ENCODE measurements around the gene CERKL. TPM values are rescaled to one million over a fixed set of nuclear protein-coding genes. Genes with fewer than 3 reads are reported as not detected.

Gene CERKL
- total RNA-seq, 1 donor from 2014 or later, result 0.14 TPM

GRCh38 chr2:181596556-181596955, 60.3 kb downstream of the CERKL start:
- intact Hi-C loops (cut with micrococcal nuclease), result no loop called here
- Mint-ChIP-seq H3K36me3 (ENCODE audit: low read depth) (no peaks in the 10 kb centered on the region), H3K27me3 (peaks cover 32% of the 10 kb centered on the region), H3K9me3 (peaks cover 21% of the 10 kb centered on the region), H3K27ac (no peak overlapping the region), H3K4me1 (no peaks in the 10 kb centered on the region), H3K4me3 (no peak overlapping the region)
- no peak for DNase-seq

GRCh38 chr2:181594322-181594721, 62.6 kb downstream of the CERKL start:
- H3K4me1 Mint-ChIP-seq, result no peaks in the 10 kb centered on the region
- DNase-seq, result no peak
- intact Hi-C loops (cut with micrococcal nuclease), result no loop called here
- no peaks in the 10 kb centered on the region for H3K36me3 Mint-ChIP-seq (ENCODE audit: low read depth)
- peaks cover 8% of the 10 kb centered on the region for H3K9me3 Mint-ChIP-seq
- H3K27ac Mint-ChIP-seq, result no peak overlapping the region
- H3K4me3 Mint-ChIP-seq, result no peak overlapping the region
- H3K27me3 Mint-ChIP-seq, result peaks cover 26% of the 10 kb centered on the region

- H3K4me1 Mint-ChIP-seq, result peaks cover 8% of the 10 kb centered on the region
- no peak overlapping the region for H3K4me3 Mint-ChIP-seq
- H3K36me3 Mint-ChIP-seq (ENCODE audit: low read depth), result no peaks in the 10 kb centered on the region
- peaks cover 36% of the 10 kb centered on the region for H3K27me3 Mint-ChIP-seq
- no peak overlapping the region for H3K27ac Mint-ChIP-seq
- DNase-seq, result no peak
- H3K9me3 Mint-ChIP-seq, result no peaks in the 10 kb centered on the region
- intact Hi-C loops (cut with micrococcal nuclease), result no loop called here
Observed at GRCh38 chr2:181589779-181590178, 67.1 kb downstream of the CERKL start.

- no peaks in the 10 kb centered on the region for H3K9me3 Mint-ChIP-seq
- DNase-seq, result no peak
- no peak overlapping the region for H3K4me3 Mint-ChIP-seq
- H3K27ac Mint-ChIP-seq, result no peak overlapping the region
- peaks cover 35% of the 10 kb centered on the region for H3K27me3 Mint-ChIP-seq
- intact Hi-C loops (cut with micrococcal nuclease), result no loop called here
- peaks cover 8% of the 10 kb centered on the region for H3K4me1 Mint-ChIP-seq
- H3K36me3 Mint-ChIP-seq (ENCODE audit: low read depth), result no peaks in the 10 kb centered on the region
Observed at GRCh38 chr2:181588546-181588945, 68.4 kb downstream of the CERKL start.

GRCh38 chr2:181586569-181587081, 70.3 kb downstream of the CERKL start:
- H3K9me3 Mint-ChIP-seq, result no peaks in the 10 kb centered on the region
- H3K27ac Mint-ChIP-seq, result peak overlapping the region; percentile 8
- no peak overlapping the region for H3K4me3 Mint-ChIP-seq
- no peaks in the 10 kb centered on the region for H3K36me3 Mint-ChIP-seq (ENCODE audit: low read depth)
- H3K4me1 Mint-ChIP-seq, result peaks cover 8% of the 10 kb centered on the region
- intact Hi-C loops (cut with micrococcal nuclease), result no loop called here
- DNase-seq, result peak; percentile 61
- peaks cover 28% of the 10 kb centered on the region for H3K27me3 Mint-ChIP-seq

- H3K27me3 Mint-ChIP-seq, result peaks cover 28% of the 10 kb centered on the region
- intact Hi-C loops (cut with micrococcal nuclease), result no loop called here
Observed at GRCh38 chr2:181585732-181586131, 71.2 kb downstream of the CERKL start.

GRCh38 chr2:181581534-181581933, 75.4 kb downstream of the CERKL start:
- H3K4me1 Mint-ChIP-seq, result peaks cover 6% of the 10 kb centered on the region
- no peak overlapping the region for H3K4me3 Mint-ChIP-seq
- H3K27ac Mint-ChIP-seq, result no peak overlapping the region
- intact Hi-C loops (cut with micrococcal nuclease), result no loop called here
- H3K27me3 Mint-ChIP-seq, result peaks cover 12% of the 10 kb centered on the region
- no peak for DNase-seq
- H3K36me3 Mint-ChIP-seq (ENCODE audit: low read depth), result no peaks in the 10 kb centered on the region
- H3K9me3 Mint-ChIP-seq, result no peaks in the 10 kb centered on the region

More at GRCh38 chr2:181585732-181586131, 71.2 kb downstream of the CERKL start:
- Mint-ChIP-seq H3K4me3 (no peak overlapping the region), H3K4me1 (peaks cover 10% of the 10 kb centered on the region), H3K9me3 (no peaks in the 10 kb centered on the region), H3K27ac (no peak overlapping the region), H3K36me3 (ENCODE audit: low read depth) (no peaks in the 10 kb centered on the region)
- DNase-seq, result no peak

- intact Hi-C loops (cut with micrococcal nuclease), result no loop called here
- Mint-ChIP-seq H3K27ac (no peak overlapping the region), H3K4me1 (peaks cover 2% of the 10 kb centered on the region), H3K4me3 (no peak overlapping the region), H3K27me3 (peaks cover 10% of the 10 kb centered on the region), H3K36me3 (ENCODE audit: low read depth) (no peaks in the 10 kb centered on the region), H3K9me3 (no peaks in the 10 kb centered on the region)
- DNase-seq, result no peak
Observed at GRCh38 chr2:181578829-181579228, 78.1 kb downstream of the CERKL start.

- Mint-ChIP-seq H3K4me1 (peaks cover 2% of the 10 kb centered on the region), H3K27me3 (peaks cover 18% of the 10 kb centered on the region)
- intact Hi-C loops (cut with micrococcal nuclease), result no loop called here
Observed at GRCh38 chr2:181576431-181576830, 80.5 kb downstream of the CERKL start.

GRCh38 chr2:181575650-181576025, 81.3 kb downstream of the CERKL start:
- no peak for DNase-seq
- no peaks in the 10 kb centered on the region for H3K9me3 Mint-ChIP-seq
- intact Hi-C loops (cut with micrococcal nuclease), result no loop called here
- H3K27me3 Mint-ChIP-seq, result peaks cover 15% of the 10 kb centered on the region
- no peaks in the 10 kb centered on the region for H3K36me3 Mint-ChIP-seq (ENCODE audit: low read depth)
- H3K4me3 Mint-ChIP-seq, result no peak overlapping the region
- no peaks in the 10 kb centered on the region for H3K4me1 Mint-ChIP-seq
- no peak overlapping the region for H3K27ac Mint-ChIP-seq

More at GRCh38 chr2:181576431-181576830, 80.5 kb downstream of the CERKL start:
- H3K4me3 Mint-ChIP-seq, result no peak overlapping the region
- no peak overlapping the region for H3K27ac Mint-ChIP-seq
- DNase-seq, result no peak
- no peaks in the 10 kb centered on the region for H3K9me3 Mint-ChIP-seq
- H3K36me3 Mint-ChIP-seq (ENCODE audit: low read depth), result no peaks in the 10 kb centered on the region

- Mint-ChIP-seq H3K4me3 (no peak overlapping the region), H3K27ac (no peak overlapping the region), H3K27me3 (peaks cover 15% of the 10 kb centered on the region), H3K4me1 (no peaks in the 10 kb centered on the region), H3K36me3 (ENCODE audit: low read depth) (no peaks in the 10 kb centered on the region), H3K9me3 (no peaks in the 10 kb centered on the region)
- intact Hi-C loops (cut with micrococcal nuclease), result no loop called here
- DNase-seq, result no peak
Observed at GRCh38 chr2:181575024-181575649, 81.8 kb downstream of the CERKL start.

GRCh38 chr2:181574321-181574720, 82.6 kb downstream of the CERKL start:
- Mint-ChIP-seq H3K27ac (no peak overlapping the region), H3K4me3 (no peak overlapping the region), H3K27me3 (peaks cover 15% of the 10 kb centered on the region), H3K36me3 (ENCODE audit: low read depth) (no peaks in the 10 kb centered on the region), H3K9me3 (no peaks in the 10 kb centered on the region), H3K4me1 (no peaks in the 10 kb centered on the region)
- no peak for DNase-seq
- intact Hi-C loops (cut with micrococcal nuclease), result no loop called here

GRCh38 chr2:181573140-181573736, 83.7 kb downstream of the CERKL start:
- H3K36me3 Mint-ChIP-seq (ENCODE audit: low read depth), result no peaks in the 10 kb centered on the region
- no peak overlapping the region for H3K27ac Mint-ChIP-seq
- H3K4me1 Mint-ChIP-seq, result no peaks in the 10 kb centered on the region
- H3K4me3 Mint-ChIP-seq, result no peak overlapping the region
- peaks cover 15% of the 10 kb centered on the region for H3K27me3 Mint-ChIP-seq
- no peak for DNase-seq
- intact Hi-C loops (cut with micrococcal nuclease), result loop anchor here (2.0 kb wide), 1 partner anchor 142 kb away; no protein-coding TSS in a partner anchor
- no peaks in the 10 kb centered on the region for H3K9me3 Mint-ChIP-seq

GRCh38 chr2:181570833-181571661, 85.9 kb downstream of the CERKL start:
- no peak for DNase-seq
- Mint-ChIP-seq H3K27me3 (peaks cover 15% of the 10 kb centered on the region), H3K4me1 (peaks cover 4% of the 10 kb centered on the region), H3K4me3 (no peak overlapping the region), H3K9me3 (no peaks in the 10 kb centered on the region), H3K27ac (no peak overlapping the region), H3K36me3 (ENCODE audit: low read depth) (no peaks in the 10 kb centered on the region)
- intact Hi-C loops (cut with micrococcal nuclease), result no loop called here
